GM19193 (cell line): ENCODE results near the gene BCAS3.

ENCODE experiments used
- POLR2A ChIP-seq: IDR thresholded peaks from 4 replicates; pipeline ENCODE4 v1.6.1; 2011; ENCODE audit not compliant: insufficient read depth, insufficient read length; ENCODE audit errors: extremely low read depth

Gene BCAS3

DNA sequence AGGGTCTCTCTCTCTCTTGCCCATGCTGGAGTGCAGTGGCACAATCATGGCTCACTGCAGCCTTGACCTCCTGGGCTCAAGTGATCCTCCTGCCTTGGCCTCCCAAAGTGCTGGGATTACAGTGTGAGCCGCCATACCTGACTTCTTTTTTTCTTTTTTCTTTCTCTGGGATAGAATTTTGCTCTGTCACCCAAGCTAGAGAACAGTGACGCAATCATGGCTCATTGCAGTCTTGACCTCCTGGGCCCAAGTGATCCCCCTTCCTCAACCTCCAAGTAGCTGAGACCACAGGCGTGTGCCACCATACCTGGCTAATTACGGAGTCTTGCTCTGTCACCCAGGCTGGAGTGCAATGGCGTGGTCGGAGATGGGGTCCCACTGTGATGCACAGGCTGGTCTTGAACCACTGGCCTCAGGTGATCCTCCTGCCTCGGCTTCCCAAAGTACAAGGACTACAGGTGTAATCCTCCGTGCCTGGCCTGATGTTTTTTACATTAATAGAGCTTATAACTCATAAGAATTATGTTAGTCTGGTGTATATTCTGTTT lies 76.5 kb downstream of the BCAS3 start:
- no peak for TF ChIP-seq POLR2A

DNA sequence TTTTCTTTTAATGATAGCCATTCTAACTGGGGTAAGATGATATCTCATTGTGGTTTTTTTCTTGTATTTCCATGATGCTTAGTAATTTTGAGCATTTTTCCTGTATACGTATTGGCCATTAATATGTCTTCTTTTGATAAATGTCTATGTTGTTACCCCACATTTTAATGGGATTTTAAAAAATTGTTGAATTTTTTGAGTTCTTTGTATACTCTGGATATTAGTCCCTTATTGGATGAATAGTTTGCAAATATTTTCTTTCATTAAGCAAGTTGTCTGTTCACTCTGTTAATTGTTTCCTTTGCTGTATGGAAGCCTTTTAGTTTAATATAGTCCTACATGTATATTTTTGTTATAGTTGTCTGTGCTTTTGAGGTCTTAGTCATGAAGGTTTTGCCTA lies 79.8 kb downstream of the BCAS3 start:
- no peak for TF ChIP-seq POLR2A

DNA sequence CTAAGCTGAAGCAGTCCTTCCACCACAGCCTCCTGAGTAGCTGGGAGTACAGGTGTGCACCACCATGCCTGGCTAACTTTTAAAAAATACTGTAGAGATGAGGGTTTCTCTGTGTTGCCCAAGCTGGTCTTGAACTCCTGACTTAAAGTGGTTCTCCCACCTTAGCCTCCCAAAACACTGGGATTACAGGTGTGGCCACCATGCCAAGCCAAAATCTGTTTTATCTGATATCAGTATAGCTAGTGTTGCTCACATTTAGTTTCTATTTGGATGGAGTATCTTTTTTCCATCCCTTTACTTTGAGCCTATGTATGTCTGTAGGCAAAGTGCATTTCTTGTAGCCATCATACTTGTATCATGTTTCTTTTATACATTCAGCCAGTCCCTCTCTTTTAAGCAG lies 82.1 kb downstream of the BCAS3 start:
- no peak for TF ChIP-seq POLR2A

DNA sequence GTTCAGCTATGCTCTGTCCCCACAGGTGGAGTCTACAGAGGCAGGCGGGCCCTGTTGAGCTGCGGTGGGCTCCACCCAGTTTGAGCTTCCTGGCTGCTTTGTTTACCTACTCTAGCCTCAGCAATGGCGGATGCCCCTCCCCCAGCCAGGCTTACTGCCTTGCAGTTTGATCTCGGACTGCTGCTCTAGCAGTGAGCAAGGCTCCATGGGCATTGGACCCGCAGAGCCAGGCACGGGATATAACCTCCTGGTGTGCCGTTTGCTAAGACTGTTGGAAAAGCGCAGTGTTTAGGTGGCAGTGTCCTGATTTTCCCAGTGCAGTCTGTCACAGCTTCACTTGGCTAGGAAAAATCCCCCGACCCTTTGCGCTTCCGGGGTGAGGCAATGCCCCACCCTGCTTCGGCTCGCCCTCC lies 89.1 kb downstream of the BCAS3 start:
- TF ChIP-seq POLR2A, result no peak

DNA sequence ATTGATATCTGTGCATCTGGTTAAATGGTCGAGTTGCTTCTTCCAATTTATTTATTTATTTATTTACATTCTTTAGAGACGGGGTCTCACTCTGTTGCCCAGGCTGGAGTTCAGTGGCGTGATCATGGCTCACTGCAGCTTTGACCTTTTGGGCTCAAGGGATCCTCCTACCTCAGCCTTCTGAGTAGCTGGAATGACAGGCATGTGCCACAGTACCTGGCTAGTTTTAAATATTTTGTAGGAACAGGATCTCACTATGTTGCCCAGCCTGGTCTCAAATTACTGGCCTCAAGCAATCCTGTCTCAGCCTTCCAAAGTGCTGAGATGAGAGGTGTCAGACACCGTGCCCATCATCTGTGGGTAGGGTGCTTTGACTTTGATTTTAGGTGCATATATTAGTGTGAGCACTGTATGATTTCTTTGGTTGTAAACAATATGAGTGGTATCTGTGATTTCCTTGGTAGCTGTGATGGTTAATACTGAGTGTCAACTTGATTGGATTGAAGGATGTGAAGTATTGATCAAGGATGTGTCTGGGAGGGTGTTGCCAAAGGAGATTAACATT lies 90.2 kb downstream of the BCAS3 start:
- TF ChIP-seq POLR2A, result no peak

DNA sequence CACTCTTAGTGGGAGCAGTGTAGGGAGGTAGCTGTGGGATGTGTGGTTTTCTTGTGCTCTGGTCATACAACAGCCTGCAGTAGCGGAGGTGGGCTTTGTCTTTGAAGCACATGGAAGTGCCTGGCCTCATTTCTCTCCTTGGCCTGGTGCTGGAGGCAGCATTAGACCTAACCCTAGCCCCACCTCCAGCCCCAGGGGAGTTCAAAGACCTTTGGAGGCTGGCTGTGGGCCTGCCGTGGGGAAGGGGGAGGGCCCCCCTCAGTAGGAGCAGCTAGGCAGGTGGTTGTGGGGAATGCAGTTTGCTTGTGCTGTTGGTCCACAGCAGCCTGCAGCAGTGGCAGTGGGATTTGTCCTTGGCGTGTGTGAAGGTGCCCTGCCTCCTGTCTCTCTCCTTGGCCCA lies 91.7 kb downstream of the BCAS3 start:
- no peak for TF ChIP-seq POLR2A

DNA sequence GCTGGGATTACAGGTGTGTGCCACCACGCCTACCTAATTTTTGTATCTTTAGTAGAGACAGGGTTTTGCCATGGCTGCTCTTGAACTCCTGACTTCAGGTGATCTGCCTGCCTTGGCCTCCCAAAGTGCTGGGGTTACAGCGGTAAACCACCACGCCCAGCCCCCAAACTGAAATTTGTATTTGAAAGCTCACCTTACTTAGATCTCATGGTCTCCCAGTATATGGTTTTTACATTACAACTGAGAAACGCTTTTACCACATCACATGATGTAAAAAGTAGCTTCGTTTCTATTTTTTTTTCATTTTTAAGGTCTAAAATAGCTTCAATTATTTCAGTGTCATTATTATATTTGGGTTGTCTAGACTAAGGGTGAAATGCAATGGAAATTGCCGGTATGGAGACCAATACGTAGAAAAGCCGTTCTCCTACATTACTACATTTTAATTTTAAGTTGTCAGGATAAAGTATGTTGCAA lies 93.3 kb downstream of the BCAS3 start:
- no peak for TF ChIP-seq POLR2A

DNA sequence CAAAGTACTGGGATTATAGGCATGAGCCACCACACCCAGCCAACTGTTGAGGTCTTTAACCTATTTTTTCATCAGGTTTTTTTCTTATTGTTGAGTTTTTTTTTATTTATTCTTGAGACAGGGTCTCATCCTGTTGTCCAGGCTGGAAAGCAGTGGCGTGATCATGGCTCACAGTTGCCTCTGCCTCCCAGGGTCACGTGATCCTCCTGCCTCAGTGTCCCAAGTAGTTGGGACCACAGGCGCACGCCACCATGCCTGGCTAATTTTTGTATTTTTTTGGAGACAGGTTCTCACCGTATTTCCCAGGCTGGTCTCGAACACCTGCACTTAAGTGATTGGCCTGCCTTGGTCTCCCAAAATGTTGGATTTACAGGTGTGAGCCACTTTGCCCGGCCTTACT lies 95.9 kb downstream of the BCAS3 start:
- no peak for TF ChIP-seq POLR2A

DNA sequence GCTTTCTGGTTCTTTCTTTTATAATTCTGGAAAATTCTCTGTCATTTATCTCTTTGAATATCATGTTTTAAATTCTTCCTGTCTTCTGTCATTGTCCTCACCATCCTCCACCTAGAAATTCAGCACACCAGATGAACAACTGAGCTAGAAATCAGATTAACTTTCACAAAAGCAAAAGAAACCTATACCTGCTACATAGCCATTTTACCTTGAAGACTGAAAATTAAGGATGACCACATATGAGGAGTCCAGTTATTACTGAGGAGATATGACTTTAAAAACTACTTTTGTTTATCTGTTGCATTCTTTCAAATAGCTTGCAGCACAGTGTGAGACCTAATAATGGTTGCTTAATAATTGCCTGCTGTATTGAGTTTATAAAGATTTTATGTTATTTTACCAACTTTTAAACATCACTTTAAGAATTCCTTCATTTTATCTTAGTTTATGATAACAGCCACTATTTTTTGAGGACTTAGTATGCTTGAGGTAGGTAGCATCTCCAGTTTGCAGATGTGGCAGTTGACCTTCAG lies 104.3 kb downstream of the BCAS3 start:
- TF ChIP-seq POLR2A, result no peak

DNA sequence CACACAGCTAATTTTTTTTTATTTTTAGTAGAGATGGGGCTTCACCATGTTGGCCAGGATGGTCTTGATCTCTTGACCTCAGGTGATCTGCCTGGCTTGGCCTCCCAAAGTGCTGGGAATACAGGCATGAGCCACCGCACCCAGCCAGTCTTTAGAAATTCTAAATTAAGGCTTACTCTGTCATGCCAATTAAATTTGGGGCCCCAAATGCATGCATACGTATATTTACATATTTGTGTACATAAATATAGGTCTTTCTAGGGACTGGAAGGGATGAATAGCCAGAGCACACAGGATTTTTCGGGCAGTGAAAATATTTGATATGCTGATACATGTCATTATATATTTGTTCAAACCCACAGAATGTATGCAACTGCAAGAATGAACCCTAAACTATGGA lies 105.1 kb downstream of the BCAS3 start:
- no peak for TF ChIP-seq POLR2A

DNA sequence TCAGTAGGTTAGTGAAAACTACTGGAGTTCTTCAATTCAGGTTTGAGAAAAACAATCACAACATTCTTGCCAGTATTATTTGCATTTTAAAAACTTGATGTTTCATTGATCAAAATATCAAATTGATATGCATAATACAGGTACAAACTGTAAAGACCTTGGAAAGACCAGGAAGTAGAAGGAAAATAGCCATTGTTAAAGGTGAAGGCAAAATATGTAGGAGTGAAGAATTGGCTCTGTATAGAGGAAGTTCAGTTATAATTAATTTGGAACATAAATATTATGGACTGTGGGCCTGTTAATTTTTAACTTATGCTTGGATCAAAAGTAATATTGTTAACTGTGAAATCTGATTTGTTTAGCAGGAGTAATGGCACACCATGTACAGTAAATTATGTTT lies 112.6 kb downstream of the BCAS3 start:
- no peak for TF ChIP-seq POLR2A

DNA sequence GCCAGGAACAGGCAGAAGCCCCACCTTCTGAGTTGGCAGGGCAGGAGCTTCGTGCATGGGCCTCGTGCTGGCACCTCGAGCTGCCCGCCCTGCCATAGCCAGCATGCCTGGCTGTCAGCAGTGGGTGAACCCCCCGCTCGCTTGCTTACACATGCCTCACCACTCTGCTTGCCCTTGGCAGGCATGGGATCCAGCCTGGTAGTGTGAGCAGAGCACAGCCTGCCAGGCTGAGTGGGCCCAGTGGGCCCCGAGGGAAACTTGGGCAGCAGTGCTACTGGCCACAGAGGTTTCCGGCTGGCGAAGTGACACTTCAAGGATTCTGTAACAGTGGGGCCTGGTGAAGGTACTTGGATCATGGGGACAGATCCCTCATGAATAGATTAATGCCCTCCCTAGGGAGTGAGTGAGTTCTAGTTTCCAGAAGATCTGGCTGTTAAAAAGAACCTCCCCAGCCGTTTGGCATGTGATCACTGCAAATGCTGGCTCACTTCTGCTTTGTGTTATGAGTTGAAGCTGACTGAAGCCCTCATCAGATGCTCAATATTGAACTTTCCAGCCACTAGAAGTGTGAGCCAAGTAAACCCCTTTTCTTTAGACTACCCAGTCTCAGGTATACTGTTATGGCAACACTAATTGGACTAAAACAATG lies 114.7 kb downstream of the BCAS3 start:
- no peak for TF ChIP-seq POLR2A

DNA sequence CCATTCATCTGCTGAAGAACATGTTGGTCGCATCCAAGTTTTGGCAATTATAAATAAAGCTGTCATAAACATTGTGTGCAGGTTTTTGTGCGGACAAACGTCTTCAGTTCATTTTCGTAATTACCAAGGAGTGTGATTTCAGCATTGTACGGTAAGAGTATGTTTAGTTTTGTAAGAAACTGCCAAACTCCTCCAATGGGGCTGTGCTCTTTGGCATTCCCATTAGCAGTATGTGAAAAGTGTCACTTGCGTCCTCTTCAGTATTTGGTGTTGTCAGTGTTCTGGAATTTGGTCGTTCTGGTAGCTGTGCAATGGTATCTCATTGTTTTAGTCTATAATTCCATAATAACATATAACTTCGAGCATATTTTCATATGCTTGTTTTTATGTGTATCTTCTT lies 120.9 kb downstream of the BCAS3 start:
- no peak for TF ChIP-seq POLR2A

DNA sequence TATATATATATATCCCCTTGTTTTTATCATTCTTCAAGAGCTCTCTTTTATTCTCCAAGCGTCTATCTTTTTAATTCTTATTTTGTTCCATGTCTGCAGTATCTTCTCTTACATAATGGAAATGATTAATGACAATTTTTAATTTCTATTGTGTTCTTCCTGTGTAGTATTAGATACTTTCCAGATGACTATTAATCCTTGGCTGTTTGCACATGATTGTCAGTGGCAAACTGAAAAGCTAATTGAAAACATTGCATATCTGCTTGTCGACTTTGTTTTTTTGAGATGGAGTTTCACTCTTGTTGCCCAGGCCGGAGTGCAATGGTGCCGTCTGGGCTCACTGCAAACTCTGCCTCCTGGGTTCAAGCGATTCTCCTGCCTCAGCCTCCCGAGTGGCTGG lies 124.7 kb downstream of the BCAS3 start:
- no peak for TF ChIP-seq POLR2A

DNA sequence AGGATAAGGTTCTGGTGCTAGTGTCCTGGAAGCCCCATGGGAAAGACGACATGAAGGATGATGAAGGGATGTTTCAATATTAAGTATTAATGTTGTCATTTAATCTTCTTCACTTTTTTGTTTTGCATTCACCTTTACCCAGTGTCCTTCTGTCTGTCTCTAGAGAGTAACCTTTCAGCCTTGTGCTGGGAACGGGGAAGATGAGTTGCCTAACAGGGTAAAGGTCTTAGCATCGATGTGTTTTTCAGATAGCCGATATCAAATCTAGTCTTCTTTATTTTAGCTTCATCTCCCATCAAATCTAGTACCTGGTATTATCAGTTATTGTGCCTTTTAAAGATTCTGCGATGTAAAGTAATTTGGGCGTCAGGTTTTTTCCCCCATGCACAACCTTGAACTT lies 125.4 kb downstream of the BCAS3 start:
- TF ChIP-seq POLR2A, result no peak

DNA sequence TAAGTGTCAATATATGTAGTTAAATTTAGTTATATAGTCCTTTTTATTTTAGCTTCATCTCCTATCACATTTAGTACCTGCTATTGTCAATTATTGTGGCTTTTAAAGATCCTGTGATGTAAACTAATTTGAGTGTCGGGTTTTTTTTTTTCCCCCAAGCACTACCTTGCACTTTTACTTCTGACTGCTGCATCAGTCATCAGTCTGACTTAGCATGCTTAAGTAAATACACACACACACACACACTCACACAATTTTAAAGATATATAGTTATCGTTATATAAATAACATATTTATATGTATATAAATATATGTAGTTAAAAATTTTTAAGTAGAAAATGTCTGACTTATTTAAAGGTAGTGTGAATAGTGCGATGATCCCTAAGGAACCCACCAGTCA lies 127.2 kb downstream of the BCAS3 start:
- TF ChIP-seq POLR2A, result no peak
